Measurements from ENCODE around the gene CDH8. TPM values are rescaled to one million over a fixed set of nuclear protein-coding genes. Genes with fewer than 3 reads are reported as not detected.
"Not testable (repeated sequence)": the region's sequence is repeated elsewhere in the genome, so short reads cannot be mapped to it uniquely, and the experiment has no call there.

Gene CDH8
- total RNA-seq, 1 experiment from 2014 or later: not detected

DNA sequence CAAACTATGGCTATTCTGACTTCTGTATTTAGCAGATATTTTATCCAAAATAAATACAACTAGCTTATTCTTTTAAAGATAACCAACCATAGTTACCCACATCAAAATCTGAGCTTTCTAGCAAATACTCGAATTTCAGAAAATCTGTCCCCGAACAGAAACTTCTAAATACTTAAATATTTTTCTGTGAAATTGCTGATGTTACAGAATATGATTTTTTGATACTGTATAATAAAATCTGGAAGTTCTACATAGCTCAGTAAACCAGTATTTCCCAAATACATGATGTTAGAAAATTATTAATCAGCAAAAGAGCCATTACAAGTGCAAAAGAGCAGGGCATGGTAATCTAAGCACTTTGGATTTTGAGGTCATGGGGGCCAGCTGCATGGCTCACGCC lies 114.9 kb downstream of the CDH8 start:
- no peak overlapping the region for H3K4me3 ChIP-seq
- H2AFZ ChIP-seq: no peak overlapping the region
- no peak for DNase-seq
- no TSS peak for BruUV-seq (replicated peaks)
- 0 out of 2 replicates have a peak, but pooled peaks cover 2% of the 10 kb centered on the region for H3K27me3 ChIP-seq (ENCODE audit: insufficient read depth, low read depth)
- intact Hi-C loops (cut with micrococcal nuclease; ENCODE audit: unreplicated experiment): no loop called here
- TF ChIP-seq CTCF (conservative IDR thresholded peaks at IDR 0.05) (no peak), EZH2 (IDR thresholded peaks at IDR 0.05; ENCODE audit: low read depth) (no peak)
- no peak overlapping the region for H3K27ac ChIP-seq
- H3K36me3 ChIP-seq (ENCODE audit: low read depth): no peaks in the 10 kb centered on the region
- no peaks in the 10 kb centered on the region for H3K79me2 ChIP-seq (ENCODE audit: low read depth)
- H3K4me1 ChIP-seq (replicated peaks; ENCODE audit: insufficient read depth): no peaks in the 10 kb centered on the region
- no peak overlapping the region for H3K4me2 ChIP-seq
- ChIA-PET CTCF (no interaction called here), POLR2A (ENCODE audit: unreplicated experiment) (no interaction called here)
- H4K20me1 ChIP-seq (ENCODE audit: insufficient read depth): no peaks in the 10 kb centered on the region
- H3F3A ChIP-seq (ENCODE audit: insufficient read depth, low read depth): no peaks in the 10 kb centered on the region
- H3K9me2 ChIP-seq (ENCODE audit: insufficient read depth): no peaks in the 10 kb centered on the region; the same call in 1 of the 2 replicates
- H3K9me3 ChIP-seq (ENCODE audit: insufficient read depth, low read depth): no peaks in the 10 kb centered on the region

- H3F3A ChIP-seq (ENCODE audit: insufficient read depth, low read depth); H3K27ac ChIP-seq; H3K79me2 ChIP-seq (ENCODE audit: low read depth); H3K4me1 ChIP-seq (replicated peaks; ENCODE audit: insufficient read depth); intact Hi-C loops (cut with micrococcal nuclease; ENCODE audit: unreplicated experiment); CTCF ChIA-PET; H3K36me3 ChIP-seq (ENCODE audit: low read depth); H3K4me2 ChIP-seq; H3K27me3 ChIP-seq (ENCODE audit: insufficient read depth, low read depth); H3K4me3 ChIP-seq; POLR2A ChIA-PET (ENCODE audit: unreplicated experiment); DNase-seq; BruUV-seq (replicated peaks); H3K9me3 ChIP-seq (ENCODE audit: insufficient read depth, low read depth); H2AFZ ChIP-seq; H3K9me2 ChIP-seq (ENCODE audit: insufficient read depth); H4K20me1 ChIP-seq (ENCODE audit: insufficient read depth): not testable (repeated sequence)
Measured at GRCh38 chr16:61917865-61918826, 118.1 kb downstream of the CDH8 start.

- Histone ChIP-seq H3K9me2 (ENCODE audit: insufficient read depth) (no peaks in the 10 kb centered on the region), H3K27ac (no peak overlapping the region), H2AFZ (no peak overlapping the region), H4K20me1 (ENCODE audit: insufficient read depth) (no peaks in the 10 kb centered on the region), H3K4me2 (no peak overlapping the region), H3K4me1 (replicated peaks; ENCODE audit: insufficient read depth) (no peaks in the 10 kb centered on the region), H3K9me3 (ENCODE audit: insufficient read depth, low read depth) (no peaks in the 10 kb centered on the region), H3K36me3 (ENCODE audit: low read depth) (no peaks in the 10 kb centered on the region), H3K4me3 (no peak overlapping the region), H3F3A (ENCODE audit: insufficient read depth, low read depth) (no peaks in the 10 kb centered on the region), H3K79me2 (ENCODE audit: low read depth) (no peaks in the 10 kb centered on the region), H3K27me3 (ENCODE audit: insufficient read depth, low read depth) (0 out of 2 replicates have a peak, but pooled peaks cover 2% of the 10 kb centered on the region)
- BruUV-seq (replicated peaks): no TSS peak
- TF ChIP-seq CTCF (conservative IDR thresholded peaks at IDR 0.05) (no peak), EZH2 (IDR thresholded peaks at IDR 0.05; ENCODE audit: low read depth) (no peak)
- POLR2A ChIA-PET (ENCODE audit: unreplicated experiment): no interaction called here
- no peak for DNase-seq
- intact Hi-C loops (cut with micrococcal nuclease; ENCODE audit: unreplicated experiment): no loop called here
- CTCF ChIA-PET: no interaction called here
Measured at GRCh38 chr16:61915569-61915968, 120.7 kb downstream of the CDH8 start.
